MM.1S (cell line): Measurements from ENCODE around the gene VSX2.

Experiments
- CTCF ChIP-seq: fragments of 300-600 bp; sonication (generic); IDR thresholded peaks from 2 replicates; pipeline ENCODE4 v1.5.1; 2016; ENCODE audit warnings: antibody characterized with exemption, low read length, mixed read lengths
- EZH2 ChIP-seq: fragments of 300-600 bp; sonication (generic); optimal IDR thresholded peaks from 2 replicates; pipeline ENCODE3; 2017; ENCODE audit warnings: low read depth, mild to moderate bottlenecking, antibody characterized with exemption, low read length, mixed read lengths
- EZH2phosphoT487 ChIP-seq: fragments of 300-600 bp; sonication (generic); IDR thresholded peaks from 2 replicates; pipeline ENCODE4 v1.6.1; 2018; ENCODE audit warnings: antibody characterized with exemption, low read length

GRCh38 chr14:74271365-74271764, 32.1 kb downstream of the VSX2 start:
- TF ChIP-seq CTCF: no peak
- TF ChIP-seq EZH2: no peak
- TF ChIP-seq EZH2phosphoT487: no peak
